ENCODE data around the gene LINGO1.

LINGO1 gene

DNA sequence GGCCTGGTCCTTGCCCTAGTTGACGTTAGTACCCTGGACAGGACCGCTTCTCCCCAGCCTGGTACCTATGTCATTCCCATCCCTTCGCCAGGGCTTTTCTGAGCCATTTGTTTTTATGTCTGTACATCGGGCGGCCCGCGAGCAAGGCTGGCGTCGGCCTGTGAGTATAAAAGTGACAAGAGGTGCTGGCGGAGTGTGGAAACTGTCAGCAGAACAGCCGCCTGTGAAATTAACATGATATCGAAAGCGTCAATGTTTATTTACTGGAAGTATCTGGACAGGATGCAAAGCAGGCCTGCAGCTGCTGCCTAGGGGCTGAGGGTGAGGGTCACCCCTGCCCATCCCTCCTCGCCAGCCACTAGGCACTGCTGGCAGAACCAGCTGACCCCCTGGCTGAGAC, 33.4 kb downstream of the LINGO1 start:
- TF ChIP-seq, protein P1, sequence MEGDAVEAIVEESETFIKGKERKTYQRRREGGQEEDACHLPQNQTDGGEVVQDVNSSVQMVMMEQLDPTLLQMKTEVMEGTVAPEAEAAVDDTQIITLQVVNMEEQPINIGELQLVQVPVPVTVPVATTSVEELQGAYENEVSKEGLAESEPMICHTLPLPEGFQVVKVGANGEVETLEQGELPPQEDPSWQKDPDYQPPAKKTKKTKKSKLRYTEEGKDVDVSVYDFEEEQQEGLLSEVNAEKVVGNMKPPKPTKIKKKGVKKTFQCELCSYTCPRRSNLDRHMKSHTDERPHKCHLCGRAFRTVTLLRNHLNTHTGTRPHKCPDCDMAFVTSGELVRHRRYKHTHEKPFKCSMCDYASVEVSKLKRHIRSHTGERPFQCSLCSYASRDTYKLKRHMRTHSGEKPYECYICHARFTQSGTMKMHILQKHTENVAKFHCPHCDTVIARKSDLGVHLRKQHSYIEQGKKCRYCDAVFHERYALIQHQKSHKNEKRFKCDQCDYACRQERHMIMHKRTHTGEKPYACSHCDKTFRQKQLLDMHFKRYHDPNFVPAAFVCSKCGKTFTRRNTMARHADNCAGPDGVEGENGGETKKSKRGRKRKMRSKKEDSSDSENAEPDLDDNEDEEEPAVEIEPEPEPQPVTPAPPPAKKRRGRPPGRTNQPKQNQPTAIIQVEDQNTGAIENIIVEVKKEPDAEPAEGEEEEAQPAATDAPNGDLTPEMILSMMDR (IDR thresholded peaks at IDR 0.05; ENCODE audit: insufficient read depth, low read depth, low read length, missing control alignments) = no peak
- no peak overlapping the region for H3K4me3 ChIP-seq (ENCODE audit: low read depth, low read length)
- DNase-seq (ENCODE audit: low read depth) = no peak

DNA sequence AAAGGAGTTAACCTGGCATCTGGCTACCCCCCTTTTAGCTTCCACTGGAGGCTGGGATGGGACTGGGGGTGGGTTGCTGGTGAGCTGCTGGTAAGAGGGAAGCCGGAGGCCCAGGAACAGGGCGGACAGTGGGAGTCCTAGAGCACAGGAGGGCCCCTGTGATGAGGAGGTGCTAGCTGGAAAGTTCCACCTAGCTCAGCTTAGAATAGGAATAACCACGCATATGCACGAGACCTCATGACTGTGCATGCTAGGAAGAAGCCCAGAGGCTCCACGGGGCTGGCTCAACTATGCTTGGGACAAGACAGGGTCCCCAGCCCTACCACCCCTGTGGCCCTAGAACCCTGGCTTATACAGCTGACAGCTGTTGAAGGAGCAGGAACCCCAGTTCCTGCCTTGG, 34.1 kb downstream of the LINGO1 start:
- H3K4me3 ChIP-seq (ENCODE audit: low read depth, low read length) = no peak overlapping the region
- TF ChIP-seq, protein P1 (IDR thresholded peaks at IDR 0.05; ENCODE audit: insufficient read depth, low read depth, low read length, missing control alignments) = no peak
- no peak for DNase-seq (ENCODE audit: low read depth)

DNA sequence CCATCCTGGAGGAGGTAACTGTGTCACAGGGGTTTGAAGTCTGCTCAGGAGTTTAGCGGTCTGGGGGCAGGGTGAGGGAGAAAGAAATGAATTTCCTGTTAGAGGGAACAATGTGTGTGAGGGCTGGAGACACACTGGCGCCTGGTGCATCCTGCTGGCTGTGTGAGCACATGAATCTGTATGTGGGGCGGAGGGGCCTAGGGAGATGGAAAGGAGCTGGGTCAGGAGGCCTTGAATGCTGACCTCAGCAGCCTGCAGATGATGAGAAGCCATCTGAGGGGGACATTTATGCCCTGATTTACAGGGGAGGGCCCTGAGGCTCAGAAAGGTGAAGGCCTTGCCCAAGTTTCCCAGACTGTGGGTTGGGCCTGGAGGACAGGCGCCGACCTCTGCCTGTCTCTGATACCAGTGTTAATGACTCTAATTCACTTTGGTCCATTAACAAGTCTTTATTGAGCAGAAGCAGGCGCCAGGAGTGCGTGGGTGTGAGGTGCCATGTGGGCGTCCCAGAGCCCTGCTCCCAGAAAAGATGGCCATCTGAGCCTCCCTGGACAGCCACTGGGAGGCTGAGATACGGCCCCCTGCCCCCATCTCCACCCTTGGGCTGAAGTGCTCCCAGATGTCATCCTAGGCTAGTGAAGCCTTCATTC, 34.8 kb downstream of the LINGO1 start:
- H3K4me3 ChIP-seq (ENCODE audit: low read depth, low read length) = no peak overlapping the region
- TF ChIP-seq, protein P1 (IDR thresholded peaks at IDR 0.05; ENCODE audit: insufficient read depth, low read depth, low read length, missing control alignments) = no peak
- DNase-seq (ENCODE audit: low read depth) = no peak

DNA sequence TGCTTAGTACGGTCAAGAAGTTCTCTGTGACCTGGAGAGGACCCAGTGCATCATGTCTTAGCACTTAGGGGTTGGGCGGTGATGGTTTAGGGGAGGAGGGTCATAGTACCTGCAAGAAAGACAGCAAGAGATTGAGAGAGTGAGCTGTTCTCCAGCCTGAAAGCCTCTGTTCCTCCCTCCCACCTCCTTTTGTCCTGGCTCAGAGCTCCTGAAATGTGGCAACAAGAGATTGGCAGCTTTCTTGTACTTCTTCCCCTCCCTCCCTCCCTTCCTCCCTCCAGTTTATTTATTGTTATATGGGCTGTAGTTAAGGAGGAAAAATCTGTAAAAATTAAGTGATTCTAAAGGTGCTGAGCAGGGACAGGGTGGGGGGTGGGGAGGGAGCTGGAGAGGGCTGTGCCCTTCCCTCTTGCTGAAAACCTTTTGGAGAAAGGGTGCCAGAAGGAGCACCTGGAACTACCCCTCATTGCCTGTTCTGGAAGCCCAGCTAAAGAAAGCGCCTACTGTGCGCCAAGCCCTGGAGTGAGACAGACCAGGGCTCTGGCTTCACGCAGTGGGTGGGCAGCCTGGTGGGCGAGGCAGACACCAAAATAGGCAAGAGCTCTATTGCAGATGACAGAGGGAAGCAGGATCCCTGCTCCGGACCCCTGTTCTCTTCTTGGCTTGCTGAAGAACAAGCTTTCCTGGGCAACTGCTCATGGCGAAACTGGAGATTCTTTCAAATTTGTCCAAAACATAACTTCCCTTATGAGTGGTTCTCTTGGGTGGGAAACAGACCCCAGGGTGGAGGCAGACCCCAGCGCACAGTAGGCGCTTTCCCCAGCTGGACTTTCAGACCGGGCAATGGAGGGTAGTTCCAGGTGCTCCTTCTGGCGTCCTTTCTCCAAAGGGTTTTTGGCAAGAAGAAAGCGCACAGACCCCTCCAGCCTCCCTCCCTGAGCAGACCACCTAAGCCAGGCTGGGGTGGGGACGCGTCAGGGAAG, 35.6 kb downstream of the LINGO1 start:
- H3K4me3 ChIP-seq (ENCODE audit: low read depth, low read length) = no peak overlapping the region
- DNase-seq (ENCODE audit: low read depth) = no peak

DNA sequence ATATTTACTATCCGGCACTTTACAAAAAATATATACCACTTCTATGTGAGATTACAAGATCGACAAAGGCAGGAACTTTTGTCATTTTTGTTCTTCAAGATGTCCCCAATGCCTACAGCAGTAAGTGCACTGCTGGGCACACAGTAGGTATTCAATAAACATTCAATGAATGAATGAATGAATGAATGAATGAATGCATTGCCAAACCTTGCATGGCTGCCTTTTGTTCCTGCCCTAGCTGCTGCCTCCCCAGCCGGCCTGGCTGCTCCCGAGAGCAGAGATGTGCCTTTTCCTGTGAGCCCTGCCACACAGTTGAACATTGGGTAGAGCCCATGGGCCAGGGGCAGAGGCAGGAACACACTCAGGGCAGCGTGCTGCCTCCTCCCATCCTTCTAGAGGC, 37.5 kb downstream of the LINGO1 start:
- H3K4me3 ChIP-seq (ENCODE audit: low read depth, low read length) = no peak overlapping the region
- no peak for DNase-seq (ENCODE audit: low read depth)
- TF ChIP-seq, protein P1 (IDR thresholded peaks at IDR 0.05; ENCODE audit: insufficient read depth, low read depth, low read length, missing control alignments) = no peak

More for the DNA sequence above, 35.6 kb downstream of the LINGO1 start:
- TF ChIP-seq, protein P1 (IDR thresholded peaks at IDR 0.05; ENCODE audit: insufficient read depth, low read depth, low read length, missing control alignments) = no peak

DNA sequence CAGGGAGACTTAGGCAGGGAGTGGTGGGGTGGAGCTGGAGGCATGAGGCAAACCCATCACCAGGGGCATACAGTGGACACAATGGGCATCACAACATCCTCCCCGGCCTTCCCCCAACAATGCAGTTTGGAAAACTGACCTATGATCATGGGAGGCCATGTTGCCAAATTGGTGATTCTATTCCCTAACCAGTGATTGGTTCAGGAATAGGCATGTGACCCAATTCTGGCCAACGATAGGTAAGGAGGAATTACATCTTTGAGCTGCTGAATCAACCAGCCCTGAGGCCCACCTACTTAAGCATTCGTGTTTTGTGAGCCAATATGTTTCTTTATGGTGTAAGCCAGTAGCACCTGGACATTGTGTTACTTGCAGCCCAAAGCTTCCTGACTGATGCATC, 40.0 kb downstream of the LINGO1 start:
- H3K4me3 ChIP-seq (ENCODE audit: low read depth, low read length) = no peak overlapping the region
- DNase-seq (ENCODE audit: low read depth) = no peak

More for the DNA sequence above, 40.0 kb downstream of the LINGO1 start:
- TF ChIP-seq, protein P1 (IDR thresholded peaks at IDR 0.05; ENCODE audit: insufficient read depth, low read depth, low read length, missing control alignments) = no peak
